HG03432 (cell line): Measurements from ENCODE around the gene OPN5.

Experiments used
- ATAC-seq: cut with Tn5 transposase; IDR thresholded peaks from one replicate; pipeline ENCODE4 v1.9.1; 2021; ENCODE audit warnings: mild to moderate bottlenecking, moderate library complexity; ENCODE audit not compliant: unreplicated experiment

The OPN5 gene

GRCh38 chr6:47852727-47853126 is 70.9 kb downstream of the OPN5 start:
- ATAC-seq = no peak

DNA sequence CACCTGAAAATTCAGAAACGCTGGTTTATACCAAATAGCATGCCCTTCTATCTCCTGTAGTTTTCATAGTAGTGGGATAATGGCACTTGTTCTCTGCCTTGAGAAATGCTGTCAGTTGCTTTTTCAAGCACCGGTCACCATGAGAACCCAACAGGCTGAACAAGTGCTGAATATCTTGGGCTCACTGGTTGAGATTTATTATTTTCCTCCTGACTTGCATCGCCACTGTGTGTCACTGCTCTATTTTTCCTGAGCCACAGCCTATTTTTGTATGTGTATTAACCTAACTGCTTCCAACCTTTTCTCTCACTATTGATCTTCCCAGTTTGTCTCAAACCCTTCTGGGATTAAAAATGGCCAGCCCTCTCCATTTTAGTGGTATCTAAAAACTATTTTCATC is 71.9 kb downstream of the OPN5 start:
- ATAC-seq = no peak

DNA sequence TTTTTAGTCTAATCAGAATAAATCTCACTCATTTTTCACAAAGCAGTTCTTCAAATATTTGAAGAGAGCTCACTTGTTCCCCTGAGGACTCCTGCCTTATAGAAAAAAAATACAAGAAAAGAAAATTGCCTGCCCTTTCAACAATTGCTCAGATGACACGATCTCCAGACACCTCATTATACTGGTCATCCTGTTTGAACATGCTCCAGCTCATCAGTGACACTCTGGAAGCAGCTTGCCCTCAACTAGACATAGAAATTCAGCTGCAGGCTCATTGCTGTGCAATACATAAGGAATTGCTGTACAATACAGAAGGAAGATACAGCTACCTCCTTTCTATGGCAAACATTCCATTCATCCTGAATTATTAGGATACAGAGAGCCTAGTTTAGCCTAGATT is 73.1 kb downstream of the OPN5 start:
- ATAC-seq = no peak

DNA sequence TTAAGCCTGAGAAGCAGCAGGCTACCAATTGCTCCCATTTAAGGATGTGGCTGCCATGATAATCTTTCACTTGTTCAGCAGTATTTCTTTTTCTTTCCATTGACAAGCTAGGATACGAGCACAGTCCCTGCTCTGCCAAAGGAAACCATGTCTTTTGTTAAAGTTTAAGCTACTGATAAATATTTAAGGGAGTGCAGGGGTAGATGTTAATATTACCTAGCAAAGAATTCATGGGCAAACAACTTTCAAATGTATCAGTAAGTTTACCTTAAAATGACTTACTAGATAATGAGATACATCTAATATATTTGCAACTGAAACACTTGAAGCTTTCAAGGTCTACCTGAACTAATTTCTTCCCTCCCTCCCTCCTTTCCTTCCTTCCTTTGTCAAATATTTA is 77.3 kb downstream of the OPN5 start:
- no peak for ATAC-seq

GRCh38 chr6:47862731-47863130 is 80.9 kb downstream of the OPN5 start:
- no peak for ATAC-seq

DNA sequence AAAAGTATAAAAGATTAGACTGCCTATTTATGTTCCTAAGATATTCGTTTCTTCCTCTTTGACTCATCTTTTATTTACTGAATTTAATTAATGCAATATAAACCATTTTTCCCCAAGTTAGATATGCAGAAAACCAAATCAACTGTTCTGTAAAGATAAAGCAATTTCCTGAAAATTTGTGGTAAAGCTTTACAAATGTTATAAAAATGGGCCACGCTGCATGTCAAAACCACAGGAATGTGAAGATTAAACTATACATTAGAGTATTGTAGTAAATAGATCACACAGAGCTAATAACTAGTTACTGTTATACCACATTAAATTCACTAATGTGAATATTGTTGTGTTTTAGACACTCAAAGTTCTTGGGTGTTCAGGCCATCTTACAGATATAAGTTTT is 83.4 kb downstream of the OPN5 start:
- no peak for ATAC-seq

GRCh38 chr6:47875593-47875992 is 93.8 kb downstream of the OPN5 start:
- ATAC-seq = no peak
